IMR-90 (cell line): Measurements from ENCODE around the gene FAM53B. TPM values are rescaled to one million over a fixed set of nuclear protein-coding genes. Genes with fewer than 3 reads are reported as not detected.

ENCODE experiments used
- ATAC-seq: fragments of 200-7000 bp; cut with Tn5 transposase; 2 replicates; pipeline ENCODE4 v1.9.1; 2020; ENCODE audit warnings: low read depth, mild to moderate bottlenecking, moderate library complexity
- BruUV-seq: library from RNA; stranded (reverse); fragments of 400-500 nt; replicated peaks from 2 replicates; lab custom pipeline; 2021; lab: Mats Ljungman, UMichigan
- CTCF ChIA-PET: fragments of 300-600 bp; formaldehyde crosslinking; extraction: SDS; loops from one replicate; lab custom pipeline; 2021; ENCODE audit warnings: antibody characterized with exemption; lab: Yijun Ruan, JAX
- POLR2A ChIA-PET: fragments of 300-600 bp; sonication (Branson Sonifier 250); formaldehyde crosslinking; loops from one replicate; lab custom pipeline; 2022; ENCODE audit warnings: antibody characterized with exemption; ENCODE audit not compliant: unreplicated experiment; lab: Charles Lee
- DNase-seq: peaks from one replicate; pipeline ENCODE4 v3.0.0; 2013
- H2AFZ ChIP-seq: replicated peaks from 2 replicates; pipeline ENCODE3; 2013; ENCODE audit warnings: low read length, mild to moderate bottlenecking; ENCODE audit not compliant: poor library complexity
- H2AK5ac ChIP-seq: 2 replicates; pipeline ENCODE4 v1.6.1; 2013; ENCODE audit warnings: low read depth, low read length, inconsistent platforms
- H2AK9ac ChIP-seq: replicated peaks from 2 replicates; pipeline ENCODE3; 2013; ENCODE audit warnings: mild to moderate bottlenecking, low read depth, low read length, moderate library complexity; ENCODE audit not compliant: poor library complexity
- H2BK120ac ChIP-seq: 2 replicates; pipeline ENCODE4 v1.6.1; 2013; ENCODE audit warnings: low read depth, low read length, inconsistent platforms
- H2BK15ac ChIP-seq: 3 replicates; pipeline ENCODE4 v1.6.1; 2013; ENCODE audit warnings: low read depth, low read length, inconsistent platforms
- H2BK20ac ChIP-seq: 2 replicates; pipeline ENCODE4 v1.6.1; 2013; ENCODE audit warnings: low read depth, mild to moderate bottlenecking, inconsistent platforms, low read length, moderate library complexity
- H2BK5ac ChIP-seq: 2 replicates; pipeline ENCODE4 v1.6.1; 2013; ENCODE audit warnings: mild to moderate bottlenecking, low read depth, low read length, inconsistent platforms; ENCODE audit not compliant: poor library complexity, severe bottlenecking
- H3K14ac ChIP-seq: replicated peaks from 2 replicates; pipeline ENCODE4 v1.6.1; 2013; ENCODE audit warnings: low read depth, low read length, inconsistent platforms
- H3K18ac ChIP-seq: 2 replicates; pipeline ENCODE4 v1.6.1; 2013; ENCODE audit warnings: low read depth, low read length, control low read depth
- H3K23ac ChIP-seq: 2 replicates; pipeline ENCODE4 v1.6.1; 2013; ENCODE audit warnings: low read depth, low read length, inconsistent platforms
- H3K27ac ChIP-seq: 2 replicates; pipeline ENCODE4 v1.5.1; 2013; ENCODE audit warnings: mild to moderate bottlenecking, control low read depth, low read length; ENCODE audit not compliant: insufficient read depth
- H3K27me3 ChIP-seq: 2 replicates; pipeline ENCODE4 v1.6.1; 2013; ENCODE audit warnings: low read length; ENCODE audit not compliant: control insufficient read depth, insufficient read depth
- H3K36me3 ChIP-seq: 2 replicates; pipeline ENCODE4 v1.6.1; 2013; ENCODE audit warnings: low read length, mixed read lengths; ENCODE audit not compliant: control insufficient read depth, insufficient read depth
- H3K4ac ChIP-seq: 2 replicates; pipeline ENCODE4 v1.6.1; 2013; ENCODE audit warnings: low read depth, low read length, inconsistent platforms
- H3K4me1 ChIP-seq: 2 replicates; pipeline ENCODE4 v1.6.1; 2013; ENCODE audit warnings: low read length, mixed read lengths; ENCODE audit not compliant: control insufficient read depth, insufficient read depth
- H3K4me2 ChIP-seq: 2 replicates; pipeline ENCODE4 v1.6.1; 2013; ENCODE audit warnings: low read depth, mild to moderate bottlenecking, control low read depth, low read length, moderate library complexity
- H3K4me3 ChIP-seq: 2 replicates; pipeline ENCODE4 v1.5.1; 2013; ENCODE audit warnings: low read depth, mild to moderate bottlenecking, control low read depth, low read length, moderate library complexity; ENCODE audit not compliant: insufficient read depth
- H3K56ac ChIP-seq: 2 replicates; pipeline ENCODE4 v1.6.1; 2013; ENCODE audit warnings: low read length, inconsistent platforms; ENCODE audit not compliant: insufficient read depth; ENCODE audit errors: extremely low read depth
- H3K79me1 ChIP-seq, 2 experiments: 2 replicates each; pipeline ENCODE4 v1.6.1; 2013; ENCODE audit warnings: low read length in 2 of 2, inconsistent platforms in 1 of 2, low read depth in 1 of 2
- H3K9ac ChIP-seq: 2 replicates; pipeline ENCODE4 v1.6.1; 2013; ENCODE audit warnings: low read depth, low read length, control low read depth
- H3K9me1 ChIP-seq: 2 replicates; pipeline ENCODE4 v1.6.1; 2013; ENCODE audit warnings: low read length, inconsistent platforms; ENCODE audit not compliant: insufficient read depth
- H3K9me3 ChIP-seq: 2 replicates; pipeline ENCODE4 v1.6.1; 2013; ENCODE audit warnings: low read length; ENCODE audit not compliant: control insufficient read depth, insufficient read depth
- H4K20me1 ChIP-seq: 2 replicates; pipeline ENCODE4 v1.6.1; 2013; ENCODE audit warnings: low read length, inconsistent platforms; ENCODE audit not compliant: insufficient read depth
- H4K5ac ChIP-seq: 2 replicates; pipeline ENCODE4 v1.6.1; 2013; ENCODE audit warnings: mild to moderate bottlenecking, low read depth, low read length, control low read depth
- H4K8ac ChIP-seq, 2 experiments: 2 replicates each; pipeline ENCODE4 v1.6.1; 2013; ENCODE audit warnings: low read depth in 2 of 2, low read length in 2 of 2, control low read depth in 1 of 2, inconsistent platforms in 1 of 2
- H4K91ac ChIP-seq: 2 replicates; pipeline ENCODE4 v1.6.1; 2013; ENCODE audit warnings: low read depth, low read length, inconsistent platforms; ENCODE audit not compliant: insufficient read depth
- CHD1 ChIP-seq: IDR thresholded peaks from 2 replicates; pipeline ENCODE4 v1.6.1; 2012; ENCODE audit warnings: low read depth, low read length, improper control_type of control experiment
- FOS ChIP-seq: fragments of 150-350 bp; IDR thresholded peaks from 2 replicates; pipeline ENCODE4 v1.6.1; 2016; ENCODE audit warnings: low read depth, low read length
- NFE2L2 ChIP-seq: fragments of 150-350 bp; IDR thresholded peaks from 2 replicates; pipeline ENCODE4 v1.6.1; 2016; ENCODE audit warnings: low read depth, mild to moderate bottlenecking, low read length
- SMC3 ChIP-seq: fragments of 150-350 bp; IDR thresholded peaks from 2 replicates; pipeline ENCODE4 v1.6.1; 2016; ENCODE audit warnings: low read depth, mild to moderate bottlenecking, antibody characterized with exemption, low read length, moderate library complexity
- WGBS, 2 experiments: methylation state at CpG; one replicate each; pipeline versions ENCODE4 v1.1.5 to v1.1.7; 2013; ENCODE audit warnings: missing lambda C conversion rate in 2 of 2; ENCODE audit not compliant: insufficient read length in 1 of 2; ENCODE audit errors: extremely low coverage in 2 of 2; 5-methylcytosine and 5-hydroxymethylcytosine counted together
- dilution Hi-C: fragments of 300-500 bp; cut with HindIII; formaldehyde crosslinking; loops from one replicate; pipeline ENCODE4 v1.14.3; 2018; ENCODE audit warnings: low sequenced_read_pairs; ENCODE audit not compliant: unreplicated experiment
- in situ Hi-C: fragments of 300-500 bp; cut with MboI; formaldehyde crosslinking; loops from 3 replicates; pipeline ENCODE4 v1.14.3; 2019; ENCODE audit warnings: low sequenced_read_pairs, inconsistent platforms, mixed read lengths
- intact Hi-C: fragments of 100-400 bp; cut with micrococcal nuclease; formaldehyde crosslinking; loops from 2 replicates; pipeline ENCODE4 v1.10.0; 2022
- polyA plus RNA-seq, 3 experiments: library from polyadenylated mRNA; depleted of rRNA; stranded (reverse); fragments of >200 nt; gene quantifications; 2 replicates each; pipeline ENCODE4 v1.2.3, GENCODE V29; 2012; ENCODE audit warnings: low replicate concordance in 1 of 3
- total RNA-seq: library from RNA; depleted of rRNA; stranded (reverse); fragments of >200 nt; gene quantifications from 2 replicates; pipeline ENCODE4 v1.2.3, GENCODE V29; 2012

Gene FAM53B
- total and polyA plus RNA-seq, 2 of the 4 experiments (the other 2 are of a cell fraction), result 3.8 to 5.7 TPM

GRCh38 chr10:124679401-124679800 lies 64.8 kb downstream of the FAM53B start:
- ATAC-seq (no peak), DNase-seq (no peak)
- H2BK5ac ChIP-seq, result no peak overlapping the region
- H2AK9ac ChIP-seq, result no peak overlapping the region
- no peak overlapping the region for H3K4me2 ChIP-seq
- dilution Hi-C loops (no loop called here), in situ Hi-C loops (no loop called here), intact Hi-C loops (no loop called here)
- 100% methylated on average over 4 of the region's 8 CpGs; no CpG with 5 or more reads in 1 of the 2 experiments for WGBS, 2 experiments
- H3K18ac ChIP-seq, result no peak overlapping the region
- H4K5ac ChIP-seq, result no peak overlapping the region
- H2BK20ac ChIP-seq, result no peak overlapping the region
- no TSS peak for BruUV-seq
- H3K4me3 ChIP-seq, result no peak overlapping the region
- H3K23ac ChIP-seq, result no peak overlapping the region
- no peak overlapping the region for H2BK120ac ChIP-seq
- ChIA-PET POLR2A (no interaction called here), CTCF (no interaction called here)
- H2AK5ac ChIP-seq, result no peak overlapping the region
- no peak overlapping the region for H2AFZ ChIP-seq
- H3K14ac ChIP-seq, result no peak overlapping the region
- H4K20me1 ChIP-seq, result peaks cover 7% of the 10 kb centered on the region; the same call in 1 of the 2 replicates
- peaks cover 0 to 8% of the 10 kb centered on the region in 2 experiments; a peak in 1 of 4 replicates for H3K79me1 ChIP-seq
- H2BK15ac ChIP-seq, result no peak overlapping the region
- H3K27me3 ChIP-seq, result no peaks in the 10 kb centered on the region
- H3K4ac ChIP-seq, result no peak overlapping the region
- H3K27ac ChIP-seq, result no peak overlapping the region
- peaks cover 9% of the 10 kb centered on the region for H3K9me1 ChIP-seq
- no peaks in the 10 kb centered on the region for H3K9me3 ChIP-seq
- no peak for TF ChIP-seq SMC3
- TF ChIP-seq CHD1, result no peak
- TF ChIP-seq NFE2L2, result no peak
- TF ChIP-seq FOS, result no peak
- no peak overlapping the region for H4K8ac ChIP-seq
- H3K9ac ChIP-seq, result no peak overlapping the region
- no peak overlapping the region for H4K91ac ChIP-seq
- no peak overlapping the region for H3K56ac ChIP-seq
- peaks cover 13% of the 10 kb centered on the region; the same call in 1 of the 2 replicates for H3K36me3 ChIP-seq
- peaks cover 10% of the 10 kb centered on the region; the same call in 1 of the 2 replicates for H3K4me1 ChIP-seq
